Loucy (cell line): ENCODE data around the gene TAF6.

ENCODE experiments used
- H2AFZ ChIP-seq: fragments of 200-600 bp; sonication (generic); 2 replicates; pipeline ENCODE4 v1.6.0; 2016; ENCODE audit warnings: antibody characterized with exemption, mild to moderate bottlenecking, low read length, moderate library complexity
- H3F3A ChIP-seq: fragments of 200-600 bp; 2 replicates; pipeline ENCODE4 v1.6.0; 2016; ENCODE audit warnings: antibody characterized with exemption, low read depth, mild to moderate bottlenecking
- H3K27me3 ChIP-seq: fragments of 200-600 bp; sonication (generic); 2 replicates; pipeline ENCODE4 v1.6.1; 2014; ENCODE audit warnings: low read length, mild to moderate bottlenecking; ENCODE audit not compliant: insufficient read depth, poor library complexity, severe bottlenecking
- H3K36me3 ChIP-seq: fragments of 200-600 bp; sonication (generic); 2 replicates; pipeline ENCODE4 v1.6.1; 2016; ENCODE audit warnings: low read length; ENCODE audit not compliant: insufficient read depth
- H3K4me1 ChIP-seq: fragments of 200-600 bp; sonication (generic); 2 replicates; pipeline ENCODE4 v1.5.1; 2014; ENCODE audit warnings: low read length, mild to moderate bottlenecking; ENCODE audit not compliant: insufficient read depth, poor library complexity, severe bottlenecking
- H3K4me2 ChIP-seq: fragments of 200-600 bp; sonication (generic); 2 replicates; pipeline ENCODE4 v1.6.0; 2014; ENCODE audit warnings: antibody characterized with exemption, low read length, low read depth, mild to moderate bottlenecking; ENCODE audit not compliant: poor library complexity, severe bottlenecking
- H3K4me3 ChIP-seq: fragments of 200-600 bp; sonication (generic); 2 replicates; pipeline ENCODE4 v1.5.1; 2014; ENCODE audit warnings: low read length, mild to moderate bottlenecking, mixed read lengths; ENCODE audit not compliant: poor library complexity, severe bottlenecking
- H3K79me2 ChIP-seq: fragments of 200-600 bp; sonication (generic); 2 replicates; pipeline ENCODE4 v1.6.1; 2014; ENCODE audit warnings: low read length; ENCODE audit not compliant: insufficient read depth
- H3K9ac ChIP-seq: fragments of 200-600 bp; sonication (generic); 2 replicates; pipeline ENCODE4 v1.6.0; 2014; ENCODE audit warnings: mild to moderate bottlenecking, low read depth, low read length, moderate library complexity; ENCODE audit not compliant: poor library complexity, severe bottlenecking
- H3K9me2 ChIP-seq: fragments of 200-600 bp; sonication (generic); replicated peaks from 2 replicates; pipeline ENCODE4 v1.6.1; 2016; ENCODE audit warnings: low read depth, low read length, mixed read lengths
- H3K9me3 ChIP-seq: fragments of 200-600 bp; sonication (generic); 2 replicates; pipeline ENCODE4 v1.6.1; 2014; ENCODE audit warnings: mild to moderate bottlenecking, antibody characterized with exemption, low read length, low read depth; ENCODE audit not compliant: insufficient read depth
- H4K20me1 ChIP-seq: fragments of 200-600 bp; sonication (generic); 2 replicates; pipeline ENCODE4 v1.6.0; 2014; ENCODE audit warnings: antibody characterized with exemption, low read length, mild to moderate bottlenecking; ENCODE audit not compliant: insufficient read depth, poor library complexity, severe bottlenecking
- CTCF ChIP-seq: fragments of 200-600 bp; sonication (generic); conservative IDR thresholded peaks from 2 replicates; pipeline ENCODE4 v1.5.1; 2014; ENCODE audit warnings: mild to moderate bottlenecking, antibody characterized with exemption, low read length
- EZH2phosphoT487 ChIP-seq: fragments of 200-600 bp; IDR thresholded peaks from 2 replicates; pipeline ENCODE4 v1.6.1; 2018; ENCODE audit warnings: antibody characterized with exemption, mild to moderate bottlenecking, moderate library complexity, borderline replicate concordance

The TAF6 gene

GRCh38 chr7:100099452-100099851, 19.7 kb downstream of the TAF6 start:
- Histone ChIP-seq H3F3A (0 out of 2 replicates have a peak, but pooled peaks cover 2% of the 10 kb centered on the region), H3K79me2 (peaks cover 82% of the 10 kb centered on the region), H3K9me2 (no peaks in the 10 kb centered on the region), H3K4me1 (peaks cover 31% of the 10 kb centered on the region), H3K4me2 (peak overlapping the region; percentile 90), H2AFZ (no peak overlapping the region), H4K20me1 (peaks cover 60% of the 10 kb centered on the region), H3K4me3 (peak overlapping the region; percentile 98), H3K36me3 (peaks cover 58% of the 10 kb centered on the region), H3K9ac (peak overlapping the region; percentile 100), H3K27me3 (peaks cover 9% of the 10 kb centered on the region), H3K9me3 (no peaks in the 10 kb centered on the region)
- no peak for TF ChIP-seq EZH2phosphoT487
- TF ChIP-seq CTCF = no peak

- TF ChIP-seq EZH2phosphoT487 = no peak
- Histone ChIP-seq H4K20me1 (peaks cover 66% of the 10 kb centered on the region), H3F3A (0 out of 2 replicates have a peak, but pooled peaks cover 2% of the 10 kb centered on the region), H3K4me1 (peaks cover 31% of the 10 kb centered on the region), H3K9me2 (no peaks in the 10 kb centered on the region), H3K4me3 (peak overlapping the region; percentile 98), H2AFZ (no peak overlapping the region), H3K27me3 (peaks cover 9% of the 10 kb centered on the region), H3K4me2 (peak overlapping the region; percentile 90), H3K9me3 (no peaks in the 10 kb centered on the region), H3K79me2 (peaks cover 87% of the 10 kb centered on the region), H3K9ac (peak overlapping the region; percentile 100), H3K36me3 (peaks cover 63% of the 10 kb centered on the region)
These were observed 20.2 kb downstream of the TAF6 start for GRCh38 chr7:100098913-100099312.

GRCh38 chr7:100095704-100096103, 23.5 kb downstream of the TAF6 start:
- Histone ChIP-seq H3K9ac (no peak overlapping the region), H3K79me2 (peaks cover 77% of the 10 kb centered on the region), H3K9me2 (no peaks in the 10 kb centered on the region), H3F3A (peaks cover 23% of the 10 kb centered on the region; the same call in 1 of the 2 replicates), H2AFZ (no peak overlapping the region), H3K4me1 (peaks cover 25% of the 10 kb centered on the region), H3K9me3 (no peaks in the 10 kb centered on the region), H3K36me3 (peaks cover 95% of the 10 kb centered on the region), H3K4me2 (peak overlapping the region; percentile 14), H3K27me3 (peaks cover 5% of the 10 kb centered on the region), H4K20me1 (peaks cover 87% of the 10 kb centered on the region), H3K4me3 (no peak overlapping the region)
- no peak for TF ChIP-seq EZH2phosphoT487
- no peak for TF ChIP-seq CTCF

GRCh38 chr7:100095289-100095688, 23.9 kb downstream of the TAF6 start:
- Histone ChIP-seq H3F3A (peaks cover 26% of the 10 kb centered on the region; the same call in 1 of the 2 replicates), H3K9me3 (no peaks in the 10 kb centered on the region), H2AFZ (no peak overlapping the region), H3K4me1 (peaks cover 27% of the 10 kb centered on the region), H3K27me3 (peaks cover 3% of the 10 kb centered on the region), H3K9ac (no peak overlapping the region), H3K4me3 (no peak overlapping the region), H4K20me1 (peaks cover 85% of the 10 kb centered on the region), H3K79me2 (peaks cover 76% of the 10 kb centered on the region), H3K36me3 (peaks cover 95% of the 10 kb centered on the region), H3K4me2 (peak overlapping the region; percentile 14), H3K9me2 (no peaks in the 10 kb centered on the region)
- TF ChIP-seq CTCF = no peak
- TF ChIP-seq EZH2phosphoT487 = no peak
